Ovary (tissue), 9 donors: ENCODE results near the gene CSF3R. TPM values are rescaled to one million over a fixed set of nuclear protein-coding genes. Genes with fewer than 3 reads are reported as not detected.

ENCODE experiments used
- DNase-seq, 5 donors: peaks; one replicate each; pipeline ENCODE4 v3.0.0-alpha.2; 2019 to 2020
- H3K27ac ChIP-seq, 2 donors: fragments of 200-600 bp; one replicate each; pipeline versions ENCODE4 v1.5.1 to v1.8.0; 2019 to 2022
- H3K27me3 ChIP-seq: fragments of 200-600 bp; one replicate; pipeline ENCODE4 v1.8.0; 2022
- H3K36me3 ChIP-seq: fragments of 200-600 bp; sonication (generic); one replicate; pipeline ENCODE4 v1.5.1; 2019
- H3K4me1 ChIP-seq: one replicate; pipeline ENCODE4 v1.8.1; 2013; ENCODE audit warnings: mild to moderate bottlenecking, moderate library complexity; ENCODE audit not compliant: insufficient read depth
- H3K4me3 ChIP-seq: fragments of 200-600 bp; sonication (generic); one replicate; pipeline ENCODE4 v1.5.1; 2017
- H3K9me3 ChIP-seq, 2 donors: fragments of 200-600 bp in 1 of 2; sonication (generic) in 1 of 2; one replicate each; pipeline versions ENCODE4 v1.5.1 to v1.8.1; 2013 to 2019; ENCODE audit warnings: mild to moderate bottlenecking in 1 of 2, moderate library complexity in 1 of 2
- EP300 ChIP-seq: sonication (generic); formaldehyde crosslinking; IDR thresholded peaks from one replicate; pipeline ENCODE4 v1.6.1; 2017; ENCODE audit warnings: antibody characterized with exemption
- POLR2A ChIP-seq: fragments of 450-650 bp; IDR thresholded peaks from one replicate; pipeline ENCODE4 v1.6.1; 2017; ENCODE audit warnings: antibody characterized with exemption, mild to moderate bottlenecking, moderate library complexity
- WGBS, 3 donors: extraction: QIAGEN DNeasy Blood & Tissue Kit in 1 of 3; methylation state at CpG; one replicate each; pipeline versions ENCODE4 v1.1.5 to v1.1.7; 2013 to 2017; 5-methylcytosine and 5-hydroxymethylcytosine counted together
- intact Hi-C, 4 donors: fragments of 100-400 bp; cut with DNase I; formaldehyde crosslinking; loops; one replicate each; pipeline versions ENCODE4 v1.11.0 to v1.15.1; 2022 to 2023
- polyA plus RNA-seq, 2 donors: library from polyadenylated mRNA; stranded (reverse); fragments of 200-250 nt in 1 of 2; fragments of 350-450 nt in 1 of 2; fragmentation: Illumina TruSeq in 1 of 2; extraction: RNeasy Lipid Tissue Mini Kit (QIAGEN cat#74804) in 1 of 2; gene quantifications; one replicate each; pipeline ENCODE4 v1.2.3, GENCODE V29; 2013 to 2014
- total RNA-seq, 7 donors: library from RNA; depleted of rRNA in 2 of 7; stranded (reverse); fragments of >200 nt in 2 of 7; fragmentation: NEBNext Ultra II Directional in 3 of 7; extraction: Animal tissue kit (Norgen Biotek cat#: 25700) in 3 of 7; gene quantifications; one replicate each; pipeline versions ENCODE4 v1.1.0 to v1.2.4, GENCODE V29; 2016 to 2023
- TF ChIP-seq, protein P1 (sequence below), 3 donors: fragments of 450-650 bp in 2 of 3; fragments of 200-600 bp in 1 of 3; IDR thresholded peaks; one replicate each; pipeline versions ENCODE4 v1.5.1 to v1.8.0; 2016 to 2022; ENCODE audit warnings: antibody characterized with exemption in 3 of 3, mild to moderate bottlenecking in 1 of 3
- donor health status: DM: no; HTN: no; CAD: no; lungs with moderate emphysema.
- donor health status: DM: no; HTN: no; CAD: no.
- donor health status: Bipolar disorder and iron deficiency.
- donor health status: DM: yes; HTN: yes; CAD: no.
- donor health status: DM: no; HTN: no; CAD: no.
- donor health status: DM: yes; HTN: yes; CAD: no.

The CSF3R gene
- total and polyA plus RNA-seq, 9 donors = 1.9 to 5.7 (median 4.7) TPM

DNA sequence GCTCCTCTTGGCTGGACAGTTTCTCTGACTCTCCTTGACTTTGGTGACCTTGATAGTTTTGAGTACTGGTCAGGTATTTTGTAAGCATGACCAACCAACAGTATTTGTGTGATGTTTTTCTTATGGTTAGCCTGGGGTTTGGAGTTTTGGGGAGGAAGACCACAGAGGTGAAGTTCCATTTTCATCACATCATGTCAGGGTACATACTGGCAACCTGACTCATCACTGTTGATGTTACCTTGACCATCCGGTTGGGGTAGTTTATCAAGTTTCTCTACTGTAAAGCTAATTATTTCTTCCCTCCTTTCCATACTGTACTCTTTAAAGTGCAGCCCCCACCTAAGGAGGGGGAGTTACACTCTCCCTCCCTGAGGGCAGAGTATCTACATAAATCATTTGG is 45.9 kb downstream of the CSF3R start:
- TF ChIP-seq POLR2A = no peak
- TF ChIP-seq EP300 = no peak
- TF ChIP-seq, protein P1, sequence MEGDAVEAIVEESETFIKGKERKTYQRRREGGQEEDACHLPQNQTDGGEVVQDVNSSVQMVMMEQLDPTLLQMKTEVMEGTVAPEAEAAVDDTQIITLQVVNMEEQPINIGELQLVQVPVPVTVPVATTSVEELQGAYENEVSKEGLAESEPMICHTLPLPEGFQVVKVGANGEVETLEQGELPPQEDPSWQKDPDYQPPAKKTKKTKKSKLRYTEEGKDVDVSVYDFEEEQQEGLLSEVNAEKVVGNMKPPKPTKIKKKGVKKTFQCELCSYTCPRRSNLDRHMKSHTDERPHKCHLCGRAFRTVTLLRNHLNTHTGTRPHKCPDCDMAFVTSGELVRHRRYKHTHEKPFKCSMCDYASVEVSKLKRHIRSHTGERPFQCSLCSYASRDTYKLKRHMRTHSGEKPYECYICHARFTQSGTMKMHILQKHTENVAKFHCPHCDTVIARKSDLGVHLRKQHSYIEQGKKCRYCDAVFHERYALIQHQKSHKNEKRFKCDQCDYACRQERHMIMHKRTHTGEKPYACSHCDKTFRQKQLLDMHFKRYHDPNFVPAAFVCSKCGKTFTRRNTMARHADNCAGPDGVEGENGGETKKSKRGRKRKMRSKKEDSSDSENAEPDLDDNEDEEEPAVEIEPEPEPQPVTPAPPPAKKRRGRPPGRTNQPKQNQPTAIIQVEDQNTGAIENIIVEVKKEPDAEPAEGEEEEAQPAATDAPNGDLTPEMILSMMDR (IDR thresholded peaks at IDR 0.05) = no peak
- no peak for DNase-seq
- no peak overlapping the region for H3K27ac ChIP-seq
- H3K9me3 ChIP-seq = no peaks in the 10 kb centered on the region
- H3K4me1 ChIP-seq = no peaks in the 10 kb centered on the region
- WGBS, 3 donors = 11 to 24% (median 20%) methylated on average over 1 of the region's 1 CpG
- intact Hi-C loops = no loop called here
- H3K27me3 ChIP-seq = no peaks in the 10 kb centered on the region
- no peak overlapping the region for H3K4me3 ChIP-seq
- H3K36me3 ChIP-seq = no peaks in the 10 kb centered on the region

DNA sequence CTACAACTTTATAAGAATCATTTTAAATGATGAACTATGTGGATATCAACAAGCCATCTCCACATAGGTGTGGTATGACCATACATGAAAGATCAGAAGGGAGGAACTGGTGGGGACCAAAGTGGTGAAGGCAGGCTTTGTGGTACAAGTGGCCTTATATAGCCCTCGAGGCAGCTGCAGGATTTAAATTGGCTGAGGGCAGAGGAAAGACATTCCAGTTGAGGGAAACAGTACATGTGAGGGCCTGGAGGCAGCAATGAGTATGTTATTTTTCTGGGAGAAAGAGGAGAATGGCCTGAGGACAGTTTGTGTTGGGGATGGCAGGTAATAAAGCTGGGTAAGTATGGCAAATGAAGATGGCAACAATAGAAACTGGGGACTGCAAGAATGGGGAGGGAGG is 49.6 kb downstream of the CSF3R start:
- H3K27me3 ChIP-seq = no peaks in the 10 kb centered on the region
- DNase-seq = no peak
- intact Hi-C loops = no loop called here
- H3K9me3 ChIP-seq = no peaks in the 10 kb centered on the region
- no peak overlapping the region for H3K4me3 ChIP-seq
- WGBS, 3 donors = 50 to 57% (median 53%) methylated on average over 1 of the region's 1 CpG
- no peak for TF ChIP-seq EP300
- TF ChIP-seq POLR2A = no peak
- TF ChIP-seq, protein P1 (IDR thresholded peaks at IDR 0.05) = no peak
- H3K36me3 ChIP-seq = no peaks in the 10 kb centered on the region
- no peak overlapping the region for H3K27ac ChIP-seq
- no peaks in the 10 kb centered on the region for H3K4me1 ChIP-seq

DNA sequence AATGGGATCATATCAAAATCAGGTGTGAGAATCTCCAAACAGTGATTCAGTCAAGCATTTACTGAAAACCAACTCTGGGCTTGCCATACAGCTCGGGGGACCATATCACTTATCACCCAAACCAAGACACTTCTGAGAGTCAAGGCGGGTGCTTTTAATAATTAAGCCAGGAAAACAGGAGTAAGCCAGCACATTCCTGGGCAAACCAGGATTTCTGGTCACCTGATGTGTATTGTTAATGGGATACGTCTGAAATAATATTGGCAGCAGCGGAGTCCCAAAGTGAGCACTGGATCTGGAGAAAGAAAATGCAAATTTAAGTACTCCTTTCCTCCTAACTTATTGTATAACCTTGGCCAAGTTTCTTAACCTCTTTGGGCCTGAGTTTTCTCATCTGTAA is 50.1 kb downstream of the CSF3R start:
- H3K4me1 ChIP-seq = no peaks in the 10 kb centered on the region
- no peak overlapping the region for H3K4me3 ChIP-seq
- no peaks in the 10 kb centered on the region for H3K27me3 ChIP-seq
- 77 to 86% (median 81%) methylated on average over 4 of the region's 4 CpGs for WGBS, 3 donors
- TF ChIP-seq, protein P1 (IDR thresholded peaks at IDR 0.05) = no peak
- TF ChIP-seq POLR2A (no peak), EP300 (no peak)
- H3K9me3 ChIP-seq = no peaks in the 10 kb centered on the region
- H3K36me3 ChIP-seq = no peaks in the 10 kb centered on the region
- no peak for DNase-seq
- no peak overlapping the region for H3K27ac ChIP-seq
- intact Hi-C loops = no loop called here

DNA sequence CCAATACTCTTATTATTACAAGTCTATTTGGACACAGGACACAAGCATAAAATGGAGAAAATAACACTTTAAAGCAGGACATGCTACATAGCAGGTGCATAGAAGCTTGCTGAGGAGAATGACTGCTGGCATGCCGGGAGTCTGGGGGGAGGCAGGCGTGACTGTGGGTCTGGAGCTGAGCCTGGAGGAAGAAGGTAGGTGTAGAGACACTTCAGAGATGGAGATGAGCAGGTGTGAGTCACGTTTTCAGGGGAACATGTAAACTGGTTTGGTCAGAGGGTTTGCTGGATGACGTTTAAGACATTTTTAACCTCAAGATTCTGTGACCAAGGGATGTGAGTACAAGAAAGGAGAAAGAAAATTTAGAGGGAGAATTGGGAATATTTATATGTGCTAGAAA is 56.9 kb downstream of the CSF3R start:
- intact Hi-C loops = loop anchor here in 2 of 4 donors (10.0 kb wide), 2 partner anchors 271 to 321 kb away; partner anchors contain the start of gene MAP7D1 (in 1 of the 2)
- 74 to 81% (median 78%) methylated on average over 4 of the region's 4 CpGs for WGBS, 3 donors
- no peak overlapping the region for H3K4me3 ChIP-seq

More for the DNA sequence above, 56.9 kb downstream of the CSF3R start:
- TF ChIP-seq, protein P1 (IDR thresholded peaks at IDR 0.05) = no peak
- TF ChIP-seq EP300 (no peak), POLR2A (no peak)
- no peak for DNase-seq
- Histone ChIP-seq H3K27me3 (no peaks in the 10 kb centered on the region), H3K4me1 (no peaks in the 10 kb centered on the region), H3K9me3 (no peaks in the 10 kb centered on the region), H3K36me3 (no peaks in the 10 kb centered on the region), H3K27ac (no peak overlapping the region)
